Measurements from ENCODE around the gene RLF.

RLF gene

DNA sequence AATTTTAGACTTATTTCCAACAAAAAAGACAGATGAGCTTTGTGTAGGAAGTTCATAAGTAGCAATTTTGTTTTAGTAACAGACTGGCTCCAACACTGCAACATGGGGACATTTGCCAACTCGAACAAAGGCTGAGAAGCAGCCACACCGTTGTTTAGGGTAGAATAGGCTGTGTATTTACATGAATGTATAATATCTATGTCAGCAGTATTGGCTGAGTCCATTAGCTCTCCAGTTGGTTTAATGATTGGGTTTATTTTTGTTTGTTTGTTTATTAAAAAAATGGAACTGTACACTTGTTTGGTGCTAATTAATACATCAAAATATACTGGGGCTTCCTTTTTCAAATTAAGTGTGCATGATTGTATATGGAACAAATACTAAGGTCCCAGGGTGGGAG lies 79.2 kb downstream of the RLF start:
- FAIRE-seq (no peak), DNase-seq (ENCODE audit: low spot score) (no peak)

DNA sequence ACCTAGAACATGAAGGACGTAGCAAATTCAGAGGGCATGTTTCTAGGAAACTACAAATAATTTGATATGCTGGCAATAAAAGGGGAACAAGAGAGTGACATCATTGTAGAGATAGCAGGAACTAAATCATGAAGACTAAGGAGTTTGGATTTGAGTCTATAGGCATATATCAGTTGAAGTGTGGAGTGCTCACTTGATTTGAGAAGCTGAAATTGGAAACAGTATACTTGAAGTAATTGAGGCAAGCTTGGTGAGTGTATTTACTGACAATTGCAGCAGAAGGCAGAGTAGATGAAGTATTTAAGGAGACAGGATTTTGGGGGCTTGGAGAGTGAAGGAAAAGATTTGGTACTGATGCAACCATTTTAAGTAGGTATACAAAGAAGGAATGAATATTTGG lies 80.2 kb downstream of the RLF start:
- FAIRE-seq (no peak), DNase-seq (ENCODE audit: low spot score) (no peak)

DNA sequence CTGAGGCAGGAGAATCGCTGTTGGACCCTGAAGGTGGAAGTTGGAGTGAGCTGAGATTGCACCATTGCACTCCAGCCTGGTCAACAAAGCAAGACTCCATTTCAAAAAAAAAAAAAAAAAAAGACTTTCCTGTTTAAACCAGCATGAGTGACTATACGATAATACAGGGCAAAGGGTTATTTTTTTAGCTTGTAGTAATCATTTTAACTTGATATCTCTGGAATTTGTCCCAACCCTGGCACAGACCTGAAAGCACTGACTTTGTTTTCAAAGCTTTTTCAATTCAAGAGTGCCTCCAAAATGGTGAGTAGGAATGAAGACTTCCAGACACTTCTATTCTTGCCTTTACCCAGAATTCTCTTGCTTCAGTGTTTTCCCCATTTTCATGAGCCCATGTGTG lies 82.2 kb downstream of the RLF start:
- no peak for FAIRE-seq
- no peak for DNase-seq (ENCODE audit: low spot score)

DNA sequence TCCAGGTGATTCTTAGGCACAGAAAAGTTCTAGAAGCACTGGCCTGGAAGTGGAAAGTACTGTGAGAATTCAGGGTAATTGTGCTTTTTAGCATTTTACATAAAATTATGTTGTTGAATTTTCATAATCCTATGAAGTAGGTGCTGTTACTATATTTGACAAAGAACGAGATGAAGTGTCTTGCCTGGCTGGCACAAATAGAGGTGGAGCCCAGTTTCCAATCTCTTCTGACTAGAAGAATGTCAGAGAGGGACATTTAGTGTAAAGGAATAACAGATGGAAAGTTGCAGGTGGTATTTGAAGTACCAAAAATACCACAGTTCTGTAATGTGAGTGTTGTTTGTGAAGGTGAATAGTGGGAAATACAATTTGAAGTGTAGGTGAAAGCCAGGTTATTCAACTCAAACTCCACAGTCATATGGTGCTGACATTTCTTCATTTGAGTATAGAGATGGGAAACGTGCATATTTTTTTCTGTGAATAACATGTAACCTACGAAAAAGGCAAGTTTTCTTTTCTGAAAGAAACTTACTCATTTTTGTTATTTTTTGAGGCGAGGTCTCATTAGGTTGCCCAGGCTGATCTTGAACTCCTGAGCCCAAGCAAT lies 83.1 kb downstream of the RLF start:
- FAIRE-seq (no peak), DNase-seq (ENCODE audit: low spot score) (no peak)

DNA sequence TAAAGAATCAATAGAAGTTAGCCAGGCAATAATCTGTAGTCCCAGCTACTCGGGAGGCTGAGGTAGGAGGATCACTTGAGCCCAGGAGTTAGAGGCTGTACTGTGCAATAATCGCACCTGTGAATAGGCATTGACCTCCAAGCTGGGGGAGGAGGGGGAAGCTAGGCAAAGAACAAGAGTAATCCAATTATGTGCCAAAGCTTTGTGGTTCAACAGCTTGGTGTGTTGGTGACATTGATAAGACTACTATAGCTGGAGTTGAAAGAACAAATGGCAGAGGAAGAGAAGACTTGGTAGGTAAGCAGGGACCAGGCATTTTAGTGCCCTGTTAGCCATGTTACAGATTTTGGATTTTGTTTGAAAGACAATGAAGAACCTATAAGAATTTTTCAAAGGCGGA lies 84.5 kb downstream of the RLF start:
- DNase-seq (ENCODE audit: low spot score) (no peak), FAIRE-seq (no peak)

DNA sequence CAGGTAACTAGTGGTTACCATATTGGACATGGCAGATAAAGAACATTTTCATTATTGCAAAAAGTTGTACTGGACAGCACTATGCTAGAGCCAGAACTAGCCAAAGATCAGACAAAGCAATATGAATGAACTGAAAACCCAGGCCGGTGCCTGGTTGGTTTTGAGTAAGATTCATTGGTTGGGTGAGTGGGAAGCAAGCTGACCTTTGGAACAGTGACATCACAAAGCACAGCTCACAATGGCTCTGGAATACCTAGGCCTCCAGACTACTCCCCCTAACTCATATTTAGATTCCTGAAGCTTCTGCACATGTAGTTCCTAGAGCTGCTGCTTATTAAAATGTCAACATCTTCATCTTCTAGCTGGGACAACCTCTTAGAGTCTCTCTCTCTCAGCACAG lies 86.5 kb downstream of the RLF start, which contains the start of gene TMCO2:
TMCO2 (plus strand) TSS at position 283 of the 400 bp plus-strand sequence; CDS start at position 340, 57 bp downstream.
- FAIRE-seq (no peak), DNase-seq (ENCODE audit: low spot score) (no peak)

DNA sequence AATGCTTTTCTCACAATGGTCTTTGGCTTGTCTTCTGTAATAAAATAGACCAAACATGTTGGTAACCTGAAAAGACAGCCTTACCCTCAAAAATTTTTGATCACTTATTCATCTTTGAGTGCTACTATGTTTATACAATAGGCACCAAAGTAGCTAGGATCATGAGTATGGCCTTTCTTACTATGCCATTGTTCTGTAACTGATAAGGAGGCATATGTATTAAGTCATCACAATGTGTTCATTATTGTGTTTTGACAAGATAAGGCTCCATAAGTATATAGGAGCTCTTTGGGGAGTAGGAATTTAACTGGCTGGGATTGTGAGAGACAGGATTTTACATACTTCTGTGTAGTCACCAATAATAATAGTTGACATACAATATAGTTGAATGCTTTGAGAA lies 87.2 kb downstream of the RLF start:
- DNase-seq (ENCODE audit: low spot score) = no peak
- FAIRE-seq = no peak

DNA sequence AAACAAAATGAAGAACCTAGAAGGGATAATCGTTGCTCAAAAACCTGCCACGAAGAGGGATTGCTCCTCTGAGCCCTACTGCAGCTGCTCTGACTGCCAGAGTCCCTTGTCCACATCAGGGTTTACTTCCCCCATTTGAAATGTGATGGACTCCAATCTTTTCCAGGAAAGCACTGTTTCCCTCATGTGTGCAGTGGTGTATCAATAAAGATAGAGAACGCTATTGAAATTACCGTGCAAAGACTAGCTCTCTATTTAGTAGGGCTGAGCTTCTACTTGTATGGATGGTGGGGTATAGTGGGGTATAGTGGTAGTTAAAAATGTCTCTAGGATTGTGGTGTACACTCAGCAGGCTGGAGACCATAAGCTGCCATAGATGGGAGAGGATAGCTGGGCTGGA lies 90.3 kb downstream of the RLF start:
- FAIRE-seq = no peak

DNA sequence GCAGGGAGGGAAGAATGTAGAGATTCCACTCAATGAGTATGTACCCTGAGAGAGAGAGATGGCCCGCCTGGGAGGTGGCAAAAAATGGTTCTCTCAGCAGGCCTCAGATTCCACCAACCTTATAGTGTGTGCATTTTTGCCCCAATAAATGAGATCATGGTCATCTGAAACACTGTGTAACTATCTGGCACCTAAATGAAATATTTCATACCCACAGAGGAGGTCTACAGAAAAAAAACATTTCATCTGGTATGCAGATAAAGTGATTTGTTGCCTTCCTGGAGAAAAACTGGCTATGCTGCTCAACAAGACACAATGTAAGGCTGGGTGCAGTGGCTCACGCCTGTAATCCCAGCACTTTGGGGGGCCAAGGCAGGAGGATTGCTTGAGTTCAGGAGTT lies 91.4 kb downstream of the RLF start:
- FAIRE-seq (no peak), DNase-seq (ENCODE audit: low spot score) (no peak)

More for the DNA sequence above, 90.3 kb downstream of the RLF start:
- DNase-seq (ENCODE audit: low spot score) = no peak

DNA sequence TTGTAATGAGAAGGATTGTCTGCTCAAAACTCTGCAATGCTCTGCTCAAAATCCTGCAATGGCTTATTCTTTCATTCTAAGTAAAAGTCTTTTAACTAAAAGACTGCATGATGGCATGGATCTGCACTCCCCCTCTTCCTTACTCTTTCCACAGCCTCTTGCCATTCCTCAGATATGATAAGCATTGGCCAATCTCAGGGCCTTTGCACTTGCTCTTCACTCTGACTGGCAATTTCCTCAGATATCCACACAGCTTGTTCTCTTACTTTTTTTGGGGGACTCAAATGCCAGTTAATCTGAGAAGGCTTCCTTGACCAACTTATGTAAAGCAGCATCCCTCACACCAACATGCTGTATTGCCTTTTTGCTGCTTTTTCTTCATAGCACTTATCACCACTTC lies 94.0 kb downstream of the RLF start:
- DNase-seq (ENCODE audit: low spot score) = no peak
- no peak for FAIRE-seq

DNA sequence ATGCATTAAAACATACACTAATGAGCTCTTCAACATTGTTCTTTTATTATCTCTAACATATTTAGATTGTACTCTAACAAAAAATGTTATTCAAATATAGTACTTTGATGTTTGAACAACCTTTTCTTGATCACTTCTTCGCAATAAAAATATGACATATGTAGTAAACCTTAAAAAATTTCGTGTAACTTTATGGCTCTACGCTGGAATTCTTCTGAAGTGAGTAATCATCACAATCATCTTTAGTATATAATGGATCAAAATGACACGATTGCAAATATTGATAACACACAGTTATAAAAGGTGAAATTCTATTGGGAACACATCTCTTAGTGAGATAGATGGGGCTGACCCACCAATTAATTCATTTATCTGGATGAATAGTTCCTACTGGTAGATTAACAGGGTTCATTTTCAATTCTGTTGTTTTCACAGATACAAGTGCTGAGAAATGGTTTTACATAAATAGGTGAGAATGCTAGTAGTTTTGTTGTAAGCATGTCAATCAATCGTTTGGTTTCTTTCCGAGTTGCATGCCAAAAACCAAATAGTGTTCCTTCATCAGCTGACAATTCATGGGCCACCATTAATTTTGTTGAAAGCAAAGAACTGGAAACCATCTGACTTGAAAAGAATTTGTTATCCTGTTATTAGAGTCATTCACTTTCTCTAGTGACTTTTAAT lies 95.4 kb downstream of the RLF start:
- DNase-seq (ENCODE audit: low spot score) (no peak), FAIRE-seq (no peak)

DNA sequence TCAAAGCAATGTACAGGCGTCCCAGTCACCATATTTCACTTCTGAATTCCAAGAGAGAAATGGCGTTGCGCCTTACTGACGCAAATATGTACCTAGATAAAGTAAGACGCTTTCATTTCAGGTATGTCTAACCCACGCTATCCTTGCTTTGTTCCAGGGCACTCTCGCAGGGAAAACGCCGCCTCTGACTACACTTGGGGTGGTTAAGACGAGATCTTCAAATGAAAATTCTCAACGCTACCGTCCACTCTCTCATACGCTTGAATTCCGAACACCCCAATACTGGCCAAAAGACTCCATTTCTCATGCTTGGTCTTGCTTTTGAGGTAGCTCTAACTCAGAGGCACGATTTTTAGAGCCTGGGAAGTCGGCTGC lies 96.1 kb downstream of the RLF start:
- DNase-seq (ENCODE audit: low spot score) (no peak), FAIRE-seq (no peak)

DNA sequence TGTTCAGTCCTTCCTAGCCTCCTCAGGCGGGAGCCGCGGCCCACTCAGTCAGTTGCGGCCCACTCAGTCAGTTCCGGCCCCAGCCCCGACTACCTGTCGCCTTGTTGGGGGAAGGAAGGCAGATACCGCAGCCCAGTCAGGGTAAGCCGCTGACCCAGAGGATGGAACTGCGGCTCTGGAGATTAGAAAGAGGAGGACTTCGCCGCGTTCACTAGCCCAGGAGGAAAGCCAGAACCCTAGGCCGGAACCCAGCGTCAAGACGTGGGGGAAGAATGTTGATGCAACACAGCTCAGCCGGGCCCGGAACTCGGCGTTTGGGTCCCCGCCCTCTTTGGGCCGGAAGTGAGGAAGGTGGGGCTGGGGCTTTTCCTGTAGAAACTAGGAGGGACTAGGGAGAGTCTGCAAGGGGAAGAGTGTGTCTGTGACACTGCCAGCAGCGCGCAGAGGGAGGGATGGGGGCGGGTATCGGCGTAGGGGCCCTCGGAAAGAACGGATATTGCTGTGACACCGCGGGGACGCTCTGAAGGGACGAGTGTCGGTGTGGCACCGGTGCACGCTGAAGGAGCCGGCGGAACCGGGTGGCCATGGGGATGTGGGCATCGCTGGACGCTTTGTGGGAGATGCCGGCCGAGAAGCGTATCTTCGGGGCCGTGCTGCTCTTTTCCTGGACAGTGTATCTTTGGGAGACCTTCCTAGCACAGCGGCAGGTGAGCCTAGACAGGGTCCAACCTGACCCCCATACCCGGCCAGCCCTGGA lies 96.7 kb downstream of the RLF start, which contains the start of gene ZMPSTE24:
ZMPSTE24 (plus strand) TSS at position 549 of the 757 bp plus-strand sequence; CDS start at position 585, 36 bp downstream.
- peak; percentile 62 for FAIRE-seq
- peak; percentile 95 for DNase-seq (ENCODE audit: low spot score)

DNA sequence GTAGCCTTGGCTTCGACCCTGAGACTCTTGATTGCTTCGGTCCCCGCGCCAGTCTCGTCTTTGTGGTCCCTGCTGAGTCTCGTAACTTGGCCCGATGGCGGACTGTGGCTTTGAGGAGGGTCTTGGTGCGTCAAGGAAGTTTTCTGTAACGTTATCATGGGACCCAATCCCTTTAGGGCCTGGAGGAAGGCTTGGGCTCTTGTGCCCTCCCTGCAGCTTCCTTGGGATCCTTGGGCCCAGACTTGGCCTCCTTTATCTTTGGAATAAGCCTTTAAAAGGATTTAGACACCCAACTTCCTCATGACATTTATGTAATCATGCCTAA lies 97.2 kb downstream of the RLF start:
- peak; percentile 12 for DNase-seq (ENCODE audit: low spot score)
- peak; percentile 42 for FAIRE-seq

DNA sequence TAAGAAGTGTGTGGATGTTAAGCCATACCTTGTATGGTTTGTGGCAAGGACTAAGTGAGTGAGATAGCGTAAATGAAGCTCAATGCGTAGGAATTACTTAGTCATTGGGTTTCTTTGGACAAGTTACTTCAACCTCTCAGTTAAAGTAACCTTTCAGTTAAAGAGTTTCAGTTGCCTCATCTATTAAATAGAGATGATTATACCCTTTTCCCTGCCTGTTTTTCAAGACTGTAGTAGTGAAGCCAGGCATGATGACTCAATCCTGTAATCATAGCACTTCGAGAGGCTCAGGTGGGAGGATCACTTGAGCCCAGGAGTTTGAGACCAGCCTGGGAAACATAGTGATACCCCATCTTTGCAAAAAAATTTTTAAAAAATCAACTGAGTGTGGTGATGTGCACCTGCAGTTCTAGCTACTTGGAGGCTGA lies 103.2 kb downstream of the RLF start:
- no peak for DNase-seq (ENCODE audit: low spot score)
- FAIRE-seq = no peak

DNA sequence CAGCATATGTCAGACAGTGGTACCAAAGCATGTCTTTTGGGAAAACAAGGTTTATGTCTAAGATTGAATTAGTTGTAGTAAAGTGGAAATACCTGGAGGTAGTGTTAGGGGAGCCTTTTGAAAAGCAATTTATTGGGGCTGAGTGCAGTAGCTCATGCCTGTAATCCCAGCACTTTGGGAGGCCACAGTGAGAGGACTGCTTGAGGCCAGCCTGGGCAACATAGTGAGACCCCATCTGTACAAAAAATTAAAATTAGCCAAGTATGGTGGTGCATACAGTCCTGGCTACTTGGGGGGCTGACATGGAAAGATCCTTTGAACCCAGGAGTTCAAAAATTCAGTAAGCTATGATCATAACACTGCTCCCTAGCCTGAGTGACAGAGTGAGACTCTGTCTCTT lies 104.1 kb downstream of the RLF start:
- DNase-seq (ENCODE audit: low spot score) = no peak
- FAIRE-seq = no peak

DNA sequence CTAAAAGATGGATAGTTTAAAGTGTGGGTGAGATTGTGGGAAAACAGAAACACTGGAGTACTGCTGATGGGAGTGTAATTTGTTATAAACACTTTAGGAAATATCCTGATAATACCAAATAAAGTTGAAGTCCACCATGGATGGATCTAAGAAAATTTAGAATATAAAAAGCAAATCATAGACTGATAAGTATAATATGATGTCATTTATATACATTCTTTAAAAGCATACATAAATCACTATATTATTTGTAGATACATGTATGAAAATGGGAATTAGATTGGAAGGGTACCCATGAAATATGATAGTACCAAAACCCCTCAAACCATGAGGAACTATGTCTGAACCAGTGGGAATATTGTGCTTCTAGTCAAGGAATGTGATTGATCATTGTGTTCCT lies 104.7 kb downstream of the RLF start:
- DNase-seq (ENCODE audit: low spot score) (no peak), FAIRE-seq (no peak)

DNA sequence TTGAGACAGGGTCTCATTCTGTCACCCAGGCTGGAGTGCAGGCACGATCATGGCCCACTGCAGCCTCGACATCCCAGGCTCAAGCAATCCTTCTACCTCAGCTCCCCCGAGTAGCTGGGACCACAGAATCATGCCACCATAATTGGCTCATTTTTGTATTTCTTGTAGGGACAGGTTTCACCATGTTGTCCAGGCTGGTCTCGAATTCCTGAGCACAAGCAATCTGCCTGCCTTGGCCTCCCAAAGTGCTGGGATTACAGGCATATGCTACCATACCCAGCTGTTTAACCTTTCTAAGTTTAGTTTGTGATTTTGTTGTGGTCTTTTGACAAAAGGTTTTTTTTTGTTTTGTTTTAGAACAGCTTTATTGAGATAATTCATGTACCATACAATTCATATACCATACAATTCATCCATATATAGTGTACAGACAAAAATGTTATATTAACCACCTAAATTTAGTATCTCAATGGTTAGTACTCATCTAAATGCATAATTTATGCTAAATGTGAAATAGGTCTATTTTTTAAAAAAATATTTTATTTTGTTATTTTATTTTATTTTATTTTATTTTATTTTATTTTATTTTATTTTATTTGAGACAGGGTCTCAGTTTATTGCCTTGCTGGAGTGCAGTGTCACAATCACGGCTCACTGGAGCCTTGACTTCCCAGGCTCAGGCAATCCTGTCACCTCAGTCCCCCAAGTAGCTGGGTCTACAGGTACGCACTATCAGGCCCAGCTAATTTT lies 105.8 kb downstream of the RLF start:
- DNase-seq (ENCODE audit: low spot score) (no peak), FAIRE-seq (peak; percentile 56)

DNA sequence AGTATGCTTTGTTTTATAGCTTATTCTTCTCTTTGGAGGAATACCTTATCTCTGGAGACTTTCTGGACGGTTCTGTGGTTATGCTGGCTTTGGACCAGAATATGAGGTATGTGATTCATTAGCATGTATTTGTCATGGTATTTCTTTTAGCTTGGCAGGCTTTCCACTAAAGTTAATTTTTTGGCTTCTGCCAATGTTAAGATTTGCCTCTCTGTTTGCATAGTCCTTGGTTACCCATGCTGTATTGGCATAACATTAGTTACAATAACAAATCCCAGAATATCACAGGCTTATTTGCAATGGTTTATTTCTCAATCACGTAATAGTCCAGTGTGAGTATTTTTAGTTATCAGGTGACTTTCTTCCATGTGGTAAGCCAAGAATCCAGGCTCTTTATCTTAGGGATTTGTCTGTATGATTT lies 106.6 kb downstream of the RLF start:
- FAIRE-seq = no peak
- no peak for DNase-seq (ENCODE audit: low spot score)

DNA sequence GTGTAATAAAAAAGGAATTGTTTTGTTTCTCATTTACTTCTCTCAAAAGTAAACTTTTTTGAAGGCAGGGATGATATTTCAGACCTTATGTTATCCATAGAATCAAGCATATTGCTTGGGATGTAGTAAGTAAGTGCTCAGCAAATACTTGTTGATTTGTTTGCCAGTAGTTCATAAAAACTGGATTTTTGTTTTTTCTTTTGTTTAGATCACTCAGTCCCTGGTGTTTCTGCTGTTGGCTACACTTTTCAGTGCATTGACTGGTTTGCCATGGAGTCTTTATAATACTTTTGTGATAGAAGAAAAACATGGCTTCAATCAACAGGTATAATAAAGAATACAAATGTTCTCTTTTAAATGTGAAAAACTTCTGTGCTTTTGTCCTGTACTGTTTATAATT lies 107.0 kb downstream of the RLF start:
- no peak for FAIRE-seq

DNA sequence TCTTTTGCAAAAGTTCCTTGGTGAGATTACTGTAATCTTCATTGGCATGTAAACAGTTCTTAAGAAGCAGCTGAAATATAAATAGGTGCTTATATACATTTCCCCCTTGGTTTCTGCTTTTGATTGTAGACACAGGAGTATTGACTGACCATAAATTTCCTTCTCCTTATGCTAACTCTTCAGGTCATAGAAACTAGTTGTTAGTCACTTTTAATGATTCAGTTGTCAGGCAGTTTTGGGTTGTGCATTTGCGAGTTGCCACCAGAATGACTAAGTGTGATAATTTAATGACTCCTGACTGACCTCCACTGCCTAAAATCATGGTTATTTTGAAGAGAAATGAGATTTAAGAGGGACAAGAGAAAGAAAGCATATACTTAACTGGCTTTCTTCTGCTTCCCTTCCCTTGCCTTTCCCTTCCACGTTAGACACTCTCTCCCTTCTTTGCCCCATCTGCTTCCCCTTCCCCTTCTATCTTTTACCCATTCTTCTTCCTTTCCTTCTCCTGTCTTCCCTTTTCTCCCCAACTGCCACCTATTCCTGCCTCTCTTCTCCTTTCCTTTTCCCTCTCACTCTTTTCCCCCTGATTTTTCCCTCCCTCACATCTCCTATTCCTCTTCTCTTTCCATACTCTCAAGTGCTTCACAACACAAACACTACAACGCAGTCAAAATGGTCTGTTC lies 109.1 kb downstream of the RLF start:
- no peak for DNase-seq (ENCODE audit: low spot score)
- FAIRE-seq = peak; percentile 23

More for the DNA sequence above, 107.0 kb downstream of the RLF start:
- DNase-seq (ENCODE audit: low spot score) = no peak

Measured in urothelium cell line (cell line).